Smooth muscle cell of bladder (primary cell): Measurements from ENCODE around the gene PYGM. TPM values are rescaled to one million over a fixed set of nuclear protein-coding genes. Genes with fewer than 3 reads are reported as not detected.

ENCODE experiments used
- total RNA-seq: library from RNA; depleted of rRNA; stranded (reverse); fragments of >200 nt; gene quantifications from 2 replicates; pipeline ENCODE4 v1.2.3, GENCODE V29; 2014

PYGM gene
- total RNA-seq, result 0.57 and 3.1 TPM in 2 replicates

GRCh38 chr11:64759722-64760719, at the start of gene PYGM:
Gene PYGM (minus strand): TSS chr11:64759974. CDS start chr11:64759898, 76 bp downstream.

GRCh38 chr11:64803158-64803845, 43.5 kb upstream of the PYGM start, which contains the start of gene MAP4K2:
Gene MAP4K2 (minus strand): TSS chr11:64803214. CDS start chr11:64803149, 65 bp downstream.

GRCh38 chr11:64778473-64779298, 18.9 kb upstream of the PYGM start, which contains the start of gene SF1:
Gene SF1 (minus strand): TSS chr11:64778542. CDS start chr11:64778392, 150 bp downstream.

GRCh38 chr11:64743591-64744543, 15.9 kb downstream of the PYGM start, which contains the start of gene RASGRP2:
Gene RASGRP2 (minus strand): TSS chr11:64744142. CDS start chr11:64742866, 1,276 bp downstream.

GRCh38 chr11:64723117-64723906, 36.5 kb downstream of the PYGM start, which contains the start of gene NRXN2:
Gene NRXN2 (minus strand): TSS chr11:64723197. CDS start chr11:64713699, 9,498 bp downstream.

Other genes with a start within 250 kb of the PYGM start
- not detected in 2 replicates for gene SLC22A11, start 204.0 kb downstream of the PYGM start, total RNA-seq
- gene SLC22A12, start 168.8 kb downstream of the PYGM start, total RNA-seq, result not detected in 2 replicates
- 0.57 and 0.74 TPM in 2 replicates for gene NRXN2, start 36.8 kb downstream of the PYGM start, total RNA-seq
- 0.18 and 0.71 TPM in 2 replicates for gene RASGRP2, start 15.8 kb downstream of the PYGM start, total RNA-seq
- gene SF1, start 18.6 kb upstream of the PYGM start, total RNA-seq, result 49.1 and 65.5 TPM in 2 replicates
- gene MAP4K2, start 43.2 kb upstream of the PYGM start, total RNA-seq, result 5.4 and 10.1 TPM in 2 replicates
- 8.0 and 14.0 TPM in 2 replicates for gene MEN1, start 50.6 kb upstream of the PYGM start, total RNA-seq
- under 0.01 TPM in 2 replicates for gene CDC42BPG, start 84.7 kb upstream of the PYGM start, total RNA-seq
- 48.1 and 54.9 TPM in 2 replicates for gene EHD1, start 118.6 kb upstream of the PYGM start, total RNA-seq
- gene ATG2A, start 157.2 kb upstream of the PYGM start, total RNA-seq, result 6.5 and 8.0 TPM in 2 replicates
- gene PPP2R5B, start 164.7 kb upstream of the PYGM start, total RNA-seq, result 6.7 and 11.2 TPM in 2 replicates
- gene GPHA2, start 175.9 kb upstream of the PYGM start, total RNA-seq, result not detected in 2 replicates
- not detected in 2 replicates for gene MAJIN, start 212.1 kb upstream of the PYGM start, total RNA-seq
- 0.37 and 0.71 TPM in 2 replicates for gene BATF2, start 237.0 kb upstream of the PYGM start, total RNA-seq